Esophagus muscularis mucosa (tissue), 3 donors: Measurements from ENCODE around the gene BSN.

Source experiments
- CTCF ChIP-seq, 3 experiments: fragments of 200-600 bp in 2 of 3; fragments of 450-650 bp in 1 of 3; sonication (generic) in 2 of 3; IDR thresholded peaks; one replicate each; pipeline ENCODE4 v1.5.1; 2017 to 2019; ENCODE audit warnings: antibody characterized with exemption in 3 of 3, mild to moderate bottlenecking in 2 of 3, moderate library complexity in 1 of 3
- POLR2AphosphoS5 ChIP-seq, 2 donors: sonication (generic); formaldehyde crosslinking; IDR thresholded peaks; one replicate each; pipeline ENCODE4 v1.6.1; 2017; ENCODE audit warnings: antibody characterized with exemption in 2 of 2

- TF ChIP-seq CTCF (IDR thresholded peaks at IDR 0.05) (no peak), POLR2AphosphoS5 (IDR thresholded peaks at IDR 0.05) (no peak)
These were observed 100.8 kb downstream of the BSN start for GRCh38 chr3:49654955-49655556.
